Cardiac muscle cell (in vitro differentiated cells and primary cell): ENCODE results near the gene MAP3K5. TPM values are rescaled to one million over a fixed set of nuclear protein-coding genes. Genes with fewer than 3 reads are reported as not detected.

ENCODE experiments used
- DNase-seq, 2 donors: peaks; one replicate each; pipeline versions ENCODE4 v3.0.0 to v3.0.0-alpha.2; 2010 to 2017; ENCODE audit warnings: low read depth in 1 of 2, low spot score in 1 of 2
- H3K27ac ChIP-seq: fragments of 200-600 bp; sonication (generic); 2 replicates; pipeline ENCODE4 v1.5.1; 2016
- H3K27me3 ChIP-seq: fragments of 200-600 bp; sonication (generic); 2 replicates; pipeline ENCODE4 v1.6.0; 2016; ENCODE audit warnings: control low read depth
- H3K36me3 ChIP-seq: fragments of 200-600 bp; sonication (generic); 2 replicates; pipeline ENCODE4 v1.5.1; 2016; ENCODE audit warnings: control low read depth
- H3K4me1 ChIP-seq: fragments of 200-600 bp; sonication (generic); 2 replicates; pipeline ENCODE4 v1.8.1; 2017; ENCODE audit warnings: low read depth, mild to moderate bottlenecking, mixed run types
- H3K4me3 ChIP-seq: fragments of 200-600 bp; sonication (generic); 2 replicates; pipeline ENCODE4 v1.5.1; 2016; ENCODE audit warnings: mild to moderate bottlenecking
- H3K9me3 ChIP-seq: fragments of 200-600 bp; sonication (generic); 2 replicates; pipeline ENCODE4 v1.5.1; 2017; ENCODE audit warnings: low read depth, mild to moderate bottlenecking, control low read depth
- CTCF ChIP-seq: IDR thresholded peaks from 2 replicates; pipeline ENCODE4 v1.5.1; 2012; ENCODE audit warnings: low read depth, mild to moderate bottlenecking, low read length
- polyA plus RNA-seq: library from polyadenylated mRNA; unstranded; fragments of >200 nt; fragmentation: Nextera tagmentation; extraction: Ambion mirVana; gene quantifications from 2 replicates; pipeline ENCODE4 v1.2.1, GENCODE V29; 2016
- total RNA-seq: library from RNA; depleted of rRNA; stranded (reverse); fragments of >200 nt; gene quantifications from 2 replicates; pipeline ENCODE4 v1.2.3, GENCODE V29; 2016

The MAP3K5 gene
- total and polyA plus RNA-seq, 2 experiments from 2014 or later: 2.8 to 3.0 TPM

- H3K27me3 ChIP-seq: no peaks in the 10 kb centered on the region
- no peak overlapping the region for H3K27ac ChIP-seq
- no peak for TF ChIP-seq CTCF
Measured at GRCh38 chr6:136564180-136564579, 228.1 kb downstream of the MAP3K5 start.

GRCh38 chr6:136563386-136564152 lies 228.7 kb downstream of the MAP3K5 start:
- no peaks in the 10 kb centered on the region for H3K36me3 ChIP-seq
- H3K27ac ChIP-seq: no peak overlapping the region
- H3K4me3 ChIP-seq: no peak overlapping the region
- no peaks in the 10 kb centered on the region for H3K9me3 ChIP-seq
- DNase-seq: no peak
- no peak for TF ChIP-seq CTCF
- no peaks in the 10 kb centered on the region for H3K27me3 ChIP-seq
- H3K4me1 ChIP-seq: no peaks in the 10 kb centered on the region

More at GRCh38 chr6:136564180-136564579, 228.1 kb downstream of the MAP3K5 start:
- Histone ChIP-seq H3K36me3 (no peaks in the 10 kb centered on the region), H3K9me3 (no peaks in the 10 kb centered on the region), H3K4me3 (no peak overlapping the region), H3K4me1 (no peaks in the 10 kb centered on the region)
- DNase-seq: no peak

- Histone ChIP-seq H3K36me3 (no peaks in the 10 kb centered on the region), H3K4me3 (no peak overlapping the region), H3K27me3 (no peaks in the 10 kb centered on the region), H3K9me3 (no peaks in the 10 kb centered on the region), H3K4me1 (no peaks in the 10 kb centered on the region), H3K27ac (no peak overlapping the region)
- no peak for DNase-seq
- TF ChIP-seq CTCF: no peak
Measured at GRCh38 chr6:136562211-136562610, 230.1 kb downstream of the MAP3K5 start.

- no peak overlapping the region for H3K27ac ChIP-seq
- no peaks in the 10 kb centered on the region for H3K9me3 ChIP-seq
- H3K4me3 ChIP-seq: no peak overlapping the region
- H3K27me3 ChIP-seq: peaks cover 28% of the 10 kb centered on the region
- no peak for DNase-seq
- H3K36me3 ChIP-seq: no peaks in the 10 kb centered on the region
- no peak for TF ChIP-seq CTCF
- no peaks in the 10 kb centered on the region for H3K4me1 ChIP-seq
Measured at GRCh38 chr6:136553166-136553787, 239.0 kb downstream of the MAP3K5 start.

GRCh38 chr6:136552054-136552453 lies 240.2 kb downstream of the MAP3K5 start:
- H3K27me3 ChIP-seq: peaks cover 31% of the 10 kb centered on the region

More at GRCh38 chr6:136552054-136552453, 240.2 kb downstream of the MAP3K5 start:
- Histone ChIP-seq H3K9me3 (no peaks in the 10 kb centered on the region), H3K4me1 (no peaks in the 10 kb centered on the region), H3K36me3 (no peaks in the 10 kb centered on the region), H3K4me3 (no peak overlapping the region), H3K27ac (no peak overlapping the region)
- DNase-seq: peak in 1 of 2 donors; percentile 2
- TF ChIP-seq CTCF: no peak
